Liver (tissue), 9 donors: ENCODE results near the gene PPA2. TPM values are rescaled to one million over a fixed set of nuclear protein-coding genes. Genes with fewer than 3 reads are reported as not detected.

Source experiments
- DNase-seq: peaks from one replicate; pipeline ENCODE4 v3.0.0-alpha.2; 2017; ENCODE audit warnings: low spot score
- H3K27ac ChIP-seq, 2 donors: one replicate each; pipeline ENCODE4 v1.7.0; 2013; ENCODE audit warnings: inconsistent platforms in 2 of 2, low read length in 2 of 2, control low read depth in 1 of 2, low read depth in 1 of 2, mild to moderate bottlenecking in 1 of 2
- H3K27me3 ChIP-seq, 4 donors: one replicate each; pipeline versions ENCODE4 v1.6.1 to v1.7.0; 2013; ENCODE audit warnings: low read length in 3 of 4, inconsistent platforms in 1 of 4, mild to moderate bottlenecking in 1 of 4, moderate library complexity in 1 of 4; ENCODE audit not compliant: control insufficient read depth in 4 of 4, insufficient read depth in 4 of 4
- H3K36me3 ChIP-seq, 4 donors: one replicate each; pipeline versions ENCODE4 v1.6.1 to v1.7.0; 2013; ENCODE audit warnings: low read length in 3 of 4, mild to moderate bottlenecking in 3 of 4, low read depth in 1 of 4, moderate library complexity in 1 of 4; ENCODE audit not compliant: control insufficient read depth in 4 of 4, insufficient read depth in 3 of 4
- H3K4me1 ChIP-seq, 4 donors: one replicate each; pipeline versions ENCODE4 v1.6.1 to v1.7.0; 2013; ENCODE audit warnings: low read length in 3 of 4, mild to moderate bottlenecking in 3 of 4, moderate library complexity in 1 of 4; ENCODE audit not compliant: control insufficient read depth in 4 of 4, insufficient read depth in 4 of 4
- H3K4me3 ChIP-seq, 3 donors: one replicate each; pipeline versions ENCODE4 v1.6.1 to v1.7.0; 2013; ENCODE audit warnings: low read length in 3 of 3, control low read depth in 1 of 3, low read depth in 1 of 3, mild to moderate bottlenecking in 1 of 3
- H3K9ac ChIP-seq, 2 donors: one replicate each; pipeline ENCODE4 v1.7.0; 2013; ENCODE audit warnings: low read length in 2 of 2, mild to moderate bottlenecking in 2 of 2, moderate library complexity in 2 of 2, control low read depth in 1 of 2, low read depth in 1 of 2
- H3K9me3 ChIP-seq, 4 donors: one replicate each; pipeline versions ENCODE4 v1.6.1 to v1.7.0; 2013; ENCODE audit warnings: low read length in 3 of 4; ENCODE audit not compliant: control insufficient read depth in 4 of 4
- CTCF ChIP-seq: fragments of 150-350 bp; IDR thresholded peaks from 2 replicates; pipeline ENCODE4 v1.5.1; 2017; ENCODE audit warnings: improper control_type of control experiment, low read depth, low read length; ENCODE audit not compliant: missing input control
- EGR1 ChIP-seq, 2 donors: IDR thresholded peaks; 2 replicates each; pipeline ENCODE4 v1.6.1; 2016 to 2018; ENCODE audit warnings: antibody characterized with exemption in 2 of 2, low read depth in 2 of 2
- FOXA1 ChIP-seq: IDR thresholded peaks from 2 replicates; pipeline ENCODE4 v1.6.1; 2016; ENCODE audit warnings: antibody characterized with exemption
- HNF4A ChIP-seq, 2 donors: conservative IDR thresholded peaks; 2 replicates each; pipeline ENCODE4 v1.6.1; 2016; ENCODE audit warnings: antibody characterized with exemption in 2 of 2, mild to moderate bottlenecking in 2 of 2
- HNF4G ChIP-seq: IDR thresholded peaks from 2 replicates; pipeline ENCODE4 v1.6.1; 2016; ENCODE audit warnings: antibody characterized with exemption
- JUND ChIP-seq, 2 donors: IDR thresholded peaks; 2 replicates each; pipeline ENCODE4 v1.6.1; 2016; ENCODE audit warnings: antibody characterized with exemption in 2 of 2
- NR2F2 ChIP-seq: IDR thresholded peaks from 2 replicates; pipeline ENCODE4 v1.6.1; 2016; ENCODE audit warnings: antibody characterized with exemption
- RAD21 ChIP-seq, 2 donors: IDR thresholded peaks; 2 replicates each; pipeline ENCODE4 v1.6.1; 2016; ENCODE audit warnings: antibody characterized with exemption in 2 of 2, mild to moderate bottlenecking in 2 of 2
- REST ChIP-seq: IDR thresholded peaks from 2 replicates; pipeline ENCODE4 v1.6.1; 2016; ENCODE audit warnings: antibody characterized with exemption, mild to moderate bottlenecking
- RXRA ChIP-seq, 2 donors: IDR thresholded peaks; 2 replicates each; pipeline ENCODE4 v1.6.1; 2017 to 2018; ENCODE audit warnings: antibody characterized with exemption in 2 of 2, mild to moderate bottlenecking in 1 of 2
- SP1 ChIP-seq: IDR thresholded peaks from 2 replicates; pipeline ENCODE4 v1.6.1; 2018; ENCODE audit warnings: antibody characterized with exemption, mild to moderate bottlenecking
- YY1 ChIP-seq: IDR thresholded peaks from 2 replicates; pipeline ENCODE4 v1.6.1; 2016; ENCODE audit warnings: antibody characterized with exemption, mild to moderate bottlenecking
- ZBTB33 ChIP-seq: IDR thresholded peaks from 2 replicates; pipeline ENCODE4 v1.6.1; 2016; ENCODE audit warnings: antibody characterized with exemption
- WGBS: extraction: QIAGEN DNeasy Blood & Tissue Kit; methylation state at CpG from one replicate; pipeline ENCODE4 v1.1.7; 2013; 5-methylcytosine and 5-hydroxymethylcytosine counted together
- polyA plus RNA-seq, 2 donors: library from polyadenylated mRNA; stranded (reverse) in 1 of 2; unstranded in 1 of 2; fragments of 200-250 nt in 1 of 2; fragments of >200 nt in 1 of 2; fragmentation: Nextera tagmentation in 1 of 2; extraction: Ambion mirVana in 1 of 2; gene quantifications; one replicate each; pipeline versions ENCODE4 v1.2.1 to v1.2.3, GENCODE V29; 2013 to 2015
- total RNA-seq, 2 donors: library from RNA; depleted of rRNA; stranded (reverse); fragments of >200 nt; gene quantifications; one replicate each; pipeline ENCODE4 v1.2.3, GENCODE V29; 2014
- TF ChIP-seq, protein P1 (sequence below): IDR thresholded peaks from 2 replicates; pipeline ENCODE4 v1.6.1; 2016; ENCODE audit warnings: antibody characterized with exemption
- donor health status: healthy.
- donor health status: healthy.
- donor health status: healthy.
- donor health status: healthy.
- donor health status: healthy.

PPA2 gene
- total and polyA plus RNA-seq, 4 donors = 48.3 to 102 (median 70.8) TPM

- 87% methylated on average over 4 of the region's 4 CpGs for WGBS
- no peak overlapping the region for H3K4me3 ChIP-seq
- H3K27ac ChIP-seq = no peak overlapping the region
- no peaks in the 10 kb centered on the region for H3K9me3 ChIP-seq
- H3K36me3 ChIP-seq = peaks cover 2 to 20% (median 13%) of the 10 kb centered on the region in 4 donors
- H3K4me1 ChIP-seq = no peaks in the 10 kb centered on the region
- no peak for TF ChIP-seq RXRA (IDR thresholded peaks at IDR 0.05)
- no peak for TF ChIP-seq HNF4A (conservative IDR thresholded peaks at IDR 0.05)
- TF ChIP-seq NR2F2 = no peak
- TF ChIP-seq EGR1 (IDR thresholded peaks at IDR 0.05; ENCODE audit: low read depth in 2 of 2) = no peak
- TF ChIP-seq CTCF = no peak
- TF ChIP-seq ZBTB33 = no peak
- no peak for TF ChIP-seq RAD21 (IDR thresholded peaks at IDR 0.05)
- TF ChIP-seq, protein P1, sequence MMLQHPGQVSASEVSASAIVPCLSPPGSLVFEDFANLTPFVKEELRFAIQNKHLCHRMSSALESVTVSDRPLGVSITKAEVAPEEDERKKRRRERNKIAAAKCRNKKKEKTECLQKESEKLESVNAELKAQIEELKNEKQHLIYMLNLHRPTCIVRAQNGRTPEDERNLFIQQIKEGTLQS = no peak
- TF ChIP-seq FOXA1 = no peak
- no peak for TF ChIP-seq HNF4G
- TF ChIP-seq REST = no peak
- no peak for TF ChIP-seq JUND (IDR thresholded peaks at IDR 0.05)
- no peaks in the 10 kb centered on the region for H3K27me3 ChIP-seq
- no peak for DNase-seq
- H3K9ac ChIP-seq = no peak overlapping the region
These were observed 87.8 kb downstream of the PPA2 start for GRCh38 chr4:105386012-105386411.

- no peak overlapping the region for H3K9ac ChIP-seq
- peaks cover 0 to 6% (median 2%) of the 10 kb centered on the region in 4 donors for H3K4me1 ChIP-seq
- DNase-seq = no peak
- no peaks in the 10 kb centered on the region for H3K9me3 ChIP-seq
- H3K27me3 ChIP-seq = no peaks in the 10 kb centered on the region
- H3K36me3 ChIP-seq = peaks cover 0 to 3% (median 1%) of the 10 kb centered on the region in 4 donors
- no peak overlapping the region for H3K27ac ChIP-seq
- no peak overlapping the region for H3K4me3 ChIP-seq
- WGBS = 95% methylated on average over 3 of the region's 3 CpGs
- TF ChIP-seq CTCF (no peak), REST (no peak), JUND (IDR thresholded peaks at IDR 0.05) (no peak), YY1 (no peak), RAD21 (IDR thresholded peaks at IDR 0.05) (no peak), ZBTB33 (no peak), SP1 (no peak), HNF4A (conservative IDR thresholded peaks at IDR 0.05) (no peak), FOXA1 (no peak), EGR1 (IDR thresholded peaks at IDR 0.05; ENCODE audit: low read depth in 2 of 2) (no peak), RXRA (IDR thresholded peaks at IDR 0.05) (no peak)
- TF ChIP-seq, protein P1 = no peak
These were observed 99.8 kb downstream of the PPA2 start for GRCh38 chr4:105374071-105374470.
